Fibroblast of mammary gland (primary cell): ENCODE results near the gene ITGB1.
A peak's percentile ranks its signal among the peaks of the same experiment; 100 is the strongest.
"Not testable (repeated sequence)": the region's sequence is repeated elsewhere in the genome, so short reads cannot be mapped to it uniquely, and the experiment has no call there.

Source experiments
- DNase-seq: peaks from one replicate; pipeline ENCODE4 v3.0.0-alpha.2; 2010; ENCODE audit warnings: low read depth
- H3K4me3 ChIP-seq: 2 replicates; pipeline ENCODE4 v1.5.1; 2011; ENCODE audit warnings: low read depth, mild to moderate bottlenecking, low read length, moderate library complexity; ENCODE audit not compliant: control insufficient read depth
- CTCF ChIP-seq: conservative IDR thresholded peaks from 2 replicates; pipeline ENCODE4 v1.5.1; 2011; ENCODE audit warnings: low read depth, low read length, inconsistent platforms; ENCODE audit not compliant: control insufficient read depth, insufficient read depth

ITGB1 gene

GRCh38 chr10:32995066-32995622 is 37.1 kb upstream of the ITGB1 start:
- DNase-seq, result no peak
- TF ChIP-seq CTCF, result no peak
- no peak overlapping the region for H3K4me3 ChIP-seq

DNA sequence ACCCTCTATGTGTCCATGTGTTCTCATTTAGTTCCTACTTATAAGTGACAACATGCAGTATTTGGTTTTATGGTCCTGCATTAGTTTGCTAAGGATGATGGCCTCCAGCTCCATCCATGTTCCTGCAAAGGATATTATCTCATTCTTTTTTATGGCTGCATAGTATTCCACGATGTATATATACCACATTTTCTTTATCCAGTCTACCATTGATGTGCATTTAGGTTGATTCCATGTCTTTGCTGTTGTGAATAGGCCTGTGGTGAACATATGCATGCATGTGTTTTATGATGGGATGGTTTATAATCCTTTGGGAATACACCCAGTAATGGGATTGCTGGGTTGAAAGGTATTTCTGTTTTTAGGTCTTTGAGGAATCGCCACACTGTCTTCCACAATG is 36.6 kb upstream of the ITGB1 start:
- DNase-seq, H3K4me3 ChIP-seq: not testable (repeated sequence)

DNA sequence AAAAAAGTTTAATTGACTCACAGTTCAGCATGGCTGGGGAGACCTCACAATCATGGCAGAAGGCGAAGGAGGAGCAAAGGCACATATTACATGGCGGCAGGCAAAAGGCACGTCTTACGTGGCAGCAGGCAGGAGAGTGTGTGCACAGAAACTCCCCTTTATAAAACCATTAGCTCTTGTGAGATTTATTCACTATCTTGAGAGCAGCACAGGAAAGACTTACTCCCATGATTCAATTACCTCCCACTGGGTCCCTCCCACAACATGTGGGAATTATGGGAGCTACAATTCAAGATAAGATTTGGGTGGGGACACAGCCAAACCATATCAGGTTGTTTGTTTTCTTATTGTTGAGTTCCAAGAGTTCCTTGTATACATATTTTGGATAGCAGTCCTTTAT is 34.3 kb upstream of the ITGB1 start:
- not testable (repeated sequence) for H3K4me3 ChIP-seq, DNase-seq

DNA sequence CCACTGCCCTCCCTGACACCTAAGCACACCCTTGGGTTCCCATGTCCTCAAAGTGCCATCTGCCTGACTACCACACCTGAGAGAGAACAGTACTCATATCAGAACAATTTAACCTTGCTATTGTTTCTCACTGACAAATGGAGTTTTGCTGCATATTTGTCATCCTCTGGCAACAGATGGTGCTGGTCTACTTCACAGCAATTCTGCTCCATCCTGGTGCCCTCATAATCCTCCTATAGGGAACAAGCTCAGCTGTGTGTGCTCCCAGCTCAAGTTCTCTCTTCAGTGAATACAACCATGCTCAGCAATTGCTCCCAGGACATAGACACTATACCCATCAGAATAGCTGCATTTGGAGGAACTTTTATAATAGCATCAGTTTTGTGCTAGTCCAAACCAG is 32.8 kb upstream of the ITGB1 start:
- TF ChIP-seq CTCF, result no peak
- H3K4me3 ChIP-seq, result no peak overlapping the region
- no peak for DNase-seq

- TF ChIP-seq CTCF, result no peak
- H3K4me3 ChIP-seq, result no peak overlapping the region
- peak; percentile 54 for DNase-seq
These were observed 30.6 kb upstream of the ITGB1 start for GRCh38 chr10:32988604-32989003.

GRCh38 chr10:32987172-32987571 is 29.1 kb upstream of the ITGB1 start:
- TF ChIP-seq CTCF, result no peak
- no peak overlapping the region for H3K4me3 ChIP-seq
- DNase-seq, result no peak

GRCh38 chr10:32985775-32986350 is 27.8 kb upstream of the ITGB1 start:
- TF ChIP-seq CTCF, result no peak
- H3K4me3 ChIP-seq, result no peak overlapping the region
- DNase-seq, result peak; percentile 97

DNA sequence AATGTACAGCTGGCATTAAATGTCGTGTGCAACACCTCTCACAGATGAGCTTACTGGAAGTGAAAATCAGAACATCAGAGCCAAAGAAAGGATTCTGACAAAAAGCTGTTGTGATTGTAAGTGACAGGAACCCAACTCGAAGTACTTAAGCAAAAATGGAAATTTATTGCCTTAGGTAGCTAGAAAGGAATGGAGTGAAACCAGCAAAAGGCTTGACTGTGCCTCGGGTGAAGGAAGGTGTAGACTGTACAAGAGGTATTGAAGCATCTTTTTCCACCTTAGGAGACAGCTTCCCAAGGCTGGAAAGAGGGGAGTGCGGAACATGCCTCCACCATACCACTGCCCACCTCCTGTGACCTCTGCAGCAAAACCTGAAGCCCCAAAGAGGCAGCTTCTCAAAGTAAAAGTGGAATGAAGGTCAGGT is 27.3 kb upstream of the ITGB1 start:
- TF ChIP-seq CTCF, result no peak
- no peak for DNase-seq
- H3K4me3 ChIP-seq, result no peak overlapping the region
